Measurements from ENCODE around the gene LAMTOR2.

Gene LAMTOR2

DNA sequence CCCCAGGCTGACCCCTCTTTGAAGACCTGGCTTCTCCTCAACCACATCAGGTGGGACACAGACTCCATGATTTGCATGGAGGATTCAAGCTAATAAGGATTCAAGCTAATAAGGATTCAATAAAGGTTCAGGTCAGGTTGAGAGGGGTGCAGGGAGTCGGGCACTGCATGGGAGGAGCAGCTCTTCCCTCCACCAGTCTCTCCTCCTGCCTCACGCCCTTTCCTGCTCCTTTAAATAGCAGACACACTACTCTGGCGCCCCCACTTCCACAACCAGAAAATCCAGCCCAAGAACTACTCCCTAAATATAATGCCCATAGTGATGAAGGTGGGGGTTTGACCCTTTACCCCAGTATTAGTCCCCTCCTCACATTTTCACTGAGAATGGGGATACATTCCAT is 20.6 kb downstream of the LAMTOR2 start:
- no peaks in the 10 kb centered on the region for H3F3A ChIP-seq (ENCODE audit: insufficient read depth, low read length)
- H3K9me2 ChIP-seq (replicated peaks; ENCODE audit: insufficient read depth, low read length): no peaks in the 10 kb centered on the region
- no peaks in the 10 kb centered on the region for H3K36me3 ChIP-seq (replicated peaks; ENCODE audit: insufficient read depth, low read length)
- H3K79me2 ChIP-seq (ENCODE audit: low read length): no peaks in the 10 kb centered on the region
- no peaks in the 10 kb centered on the region for H3K4me1 ChIP-seq (ENCODE audit: low read length)
- no peaks in the 10 kb centered on the region for H3K9me3 ChIP-seq (replicated peaks; ENCODE audit: insufficient read depth, low read length)
- DNase-seq: no peak
- no peak overlapping the region for H3K27ac ChIP-seq (ENCODE audit: low read length)
- H3K4me3 ChIP-seq (ENCODE audit: low read length): no peak overlapping the region
- no peak overlapping the region for H3K4me2 ChIP-seq (ENCODE audit: low read depth, low read length)
- no peaks in the 10 kb centered on the region for H4K20me1 ChIP-seq (ENCODE audit: insufficient read depth, low read length)
- no peak overlapping the region for H3K9ac ChIP-seq (ENCODE audit: low read length)
- no peak overlapping the region for H2AFZ ChIP-seq (ENCODE audit: low read length)
- no peak for TF ChIP-seq EZH2phosphoT487 (IDR thresholded peaks at IDR 0.05; ENCODE audit: low read length)
- no peak for TF ChIP-seq EZH2 (optimal IDR thresholded peaks at IDR 0.05; ENCODE audit: low read depth, low read length)
- TF ChIP-seq, protein P1, sequence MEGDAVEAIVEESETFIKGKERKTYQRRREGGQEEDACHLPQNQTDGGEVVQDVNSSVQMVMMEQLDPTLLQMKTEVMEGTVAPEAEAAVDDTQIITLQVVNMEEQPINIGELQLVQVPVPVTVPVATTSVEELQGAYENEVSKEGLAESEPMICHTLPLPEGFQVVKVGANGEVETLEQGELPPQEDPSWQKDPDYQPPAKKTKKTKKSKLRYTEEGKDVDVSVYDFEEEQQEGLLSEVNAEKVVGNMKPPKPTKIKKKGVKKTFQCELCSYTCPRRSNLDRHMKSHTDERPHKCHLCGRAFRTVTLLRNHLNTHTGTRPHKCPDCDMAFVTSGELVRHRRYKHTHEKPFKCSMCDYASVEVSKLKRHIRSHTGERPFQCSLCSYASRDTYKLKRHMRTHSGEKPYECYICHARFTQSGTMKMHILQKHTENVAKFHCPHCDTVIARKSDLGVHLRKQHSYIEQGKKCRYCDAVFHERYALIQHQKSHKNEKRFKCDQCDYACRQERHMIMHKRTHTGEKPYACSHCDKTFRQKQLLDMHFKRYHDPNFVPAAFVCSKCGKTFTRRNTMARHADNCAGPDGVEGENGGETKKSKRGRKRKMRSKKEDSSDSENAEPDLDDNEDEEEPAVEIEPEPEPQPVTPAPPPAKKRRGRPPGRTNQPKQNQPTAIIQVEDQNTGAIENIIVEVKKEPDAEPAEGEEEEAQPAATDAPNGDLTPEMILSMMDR (IDR thresholded peaks at IDR 0.05; ENCODE audit: low read length): no peak
- peaks cover 28% of the 10 kb centered on the region; the same call in 1 of the 2 replicates for H3K27me3 ChIP-seq (replicated peaks; ENCODE audit: insufficient read depth, low read length)

DNA sequence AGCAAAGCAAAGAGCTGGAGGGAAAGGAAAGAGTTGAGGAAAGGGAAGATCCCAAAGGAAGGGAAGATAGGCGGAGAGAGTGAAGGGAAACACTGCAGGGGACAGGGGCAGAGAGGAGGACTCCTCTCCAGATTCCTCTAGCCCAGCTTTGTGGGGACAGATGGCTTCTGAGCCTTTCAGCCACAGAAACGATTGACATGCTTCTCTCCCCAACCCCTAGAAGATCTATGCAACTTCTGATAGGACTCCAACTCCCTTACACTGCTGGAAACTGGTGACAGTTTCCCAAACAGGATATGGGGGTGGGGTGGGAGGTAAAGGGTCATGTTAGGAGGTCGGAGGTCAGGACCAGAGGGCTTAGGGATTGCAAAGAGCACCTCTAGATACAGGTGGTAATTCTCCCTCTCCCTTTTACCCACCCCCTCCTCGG is 21.2 kb downstream of the LAMTOR2 start:
- no peak overlapping the region for H3K27ac ChIP-seq (ENCODE audit: low read length)
- H3K4me1 ChIP-seq (ENCODE audit: low read length): no peaks in the 10 kb centered on the region
- H3K9me3 ChIP-seq (replicated peaks; ENCODE audit: insufficient read depth, low read length): no peaks in the 10 kb centered on the region
- H3K9me2 ChIP-seq (replicated peaks; ENCODE audit: insufficient read depth, low read length): no peaks in the 10 kb centered on the region
- TF ChIP-seq, protein P1 (IDR thresholded peaks at IDR 0.05; ENCODE audit: low read length): no peak
- TF ChIP-seq EZH2phosphoT487 (IDR thresholded peaks at IDR 0.05; ENCODE audit: low read length) (no peak), EZH2 (optimal IDR thresholded peaks at IDR 0.05; ENCODE audit: low read depth, low read length) (no peak)
- no peak overlapping the region for H2AFZ ChIP-seq (ENCODE audit: low read length)
- no peak overlapping the region for H3K4me3 ChIP-seq (ENCODE audit: low read length)
- DNase-seq: no peak
- H3K4me2 ChIP-seq (ENCODE audit: low read depth, low read length): no peak overlapping the region
- no peak overlapping the region for H3K9ac ChIP-seq (ENCODE audit: low read length)
- no peaks in the 10 kb centered on the region for H3K36me3 ChIP-seq (replicated peaks; ENCODE audit: insufficient read depth, low read length)
- no peaks in the 10 kb centered on the region for H3K79me2 ChIP-seq (ENCODE audit: low read length)
- peaks cover 35% of the 10 kb centered on the region for H3K27me3 ChIP-seq (replicated peaks; ENCODE audit: insufficient read depth, low read length)
- H4K20me1 ChIP-seq (ENCODE audit: insufficient read depth, low read length): no peaks in the 10 kb centered on the region
- H3F3A ChIP-seq (ENCODE audit: insufficient read depth, low read length): no peaks in the 10 kb centered on the region

DNA sequence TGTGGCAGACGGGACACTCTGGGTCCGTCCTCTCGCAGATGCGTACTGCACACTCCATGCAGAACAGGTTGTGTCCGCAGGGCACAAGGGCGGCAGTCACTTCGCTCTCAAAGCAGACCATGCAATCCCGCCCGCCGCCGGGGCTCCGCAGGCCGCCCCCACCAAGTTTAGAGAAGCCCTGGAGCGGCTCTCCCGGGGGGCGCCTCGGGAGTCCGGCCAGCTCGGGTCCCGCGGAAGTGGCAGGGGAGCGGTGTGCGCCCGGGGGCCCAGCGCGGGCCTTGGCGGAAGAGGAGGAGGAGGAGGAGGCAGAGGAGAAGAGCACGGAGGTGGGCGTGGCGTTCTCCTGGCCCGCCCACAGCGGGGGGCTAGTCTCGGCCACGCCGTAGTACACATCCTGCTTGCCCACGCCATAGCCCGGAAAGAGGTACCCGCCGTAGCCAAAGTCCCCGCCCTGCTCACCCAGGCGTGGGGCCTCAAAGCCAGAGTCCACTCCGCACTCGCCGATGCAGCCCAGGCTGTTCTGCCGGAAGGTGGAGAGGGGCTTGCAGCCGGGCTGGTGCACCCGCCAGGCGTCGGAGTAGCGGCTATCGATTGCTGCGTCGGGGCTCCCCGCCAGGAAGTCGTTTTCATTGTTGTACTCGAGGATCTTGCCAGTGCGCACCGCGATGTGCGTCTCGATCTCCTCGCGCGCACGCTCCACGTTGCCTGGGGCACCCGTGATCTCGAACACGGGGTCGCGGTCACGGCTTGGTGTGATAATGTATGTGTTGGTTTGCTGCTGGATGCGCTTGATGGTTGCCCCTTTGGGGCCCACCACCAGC is 22.2 kb downstream of the LAMTOR2 start:
- no peak overlapping the region for H3K9ac ChIP-seq (ENCODE audit: low read length)
- H3K27me3 ChIP-seq (replicated peaks; ENCODE audit: insufficient read depth, low read length): peaks cover 43% of the 10 kb centered on the region
- DNase-seq: no peak
- TF ChIP-seq, protein P1 (IDR thresholded peaks at IDR 0.05; ENCODE audit: low read length): no peak
- TF ChIP-seq EZH2 (optimal IDR thresholded peaks at IDR 0.05; ENCODE audit: low read depth, low read length) (no peak), EZH2phosphoT487 (IDR thresholded peaks at IDR 0.05; ENCODE audit: low read length) (no peak)
- no peaks in the 10 kb centered on the region for H3K4me1 ChIP-seq (ENCODE audit: low read length)
- H3K9me3 ChIP-seq (replicated peaks; ENCODE audit: insufficient read depth, low read length): no peaks in the 10 kb centered on the region
- no peaks in the 10 kb centered on the region for H4K20me1 ChIP-seq (ENCODE audit: insufficient read depth, low read length)
- H2AFZ ChIP-seq (ENCODE audit: low read length): no peak overlapping the region
- H3K4me3 ChIP-seq (ENCODE audit: low read length): no peak overlapping the region
- H3K36me3 ChIP-seq (replicated peaks; ENCODE audit: insufficient read depth, low read length): no peaks in the 10 kb centered on the region
- no peak overlapping the region for H3K27ac ChIP-seq (ENCODE audit: low read length)
- H3K9me2 ChIP-seq (replicated peaks; ENCODE audit: insufficient read depth, low read length): no peaks in the 10 kb centered on the region
- H3F3A ChIP-seq (ENCODE audit: insufficient read depth, low read length): no peaks in the 10 kb centered on the region
- H3K79me2 ChIP-seq (ENCODE audit: low read length): no peaks in the 10 kb centered on the region
- no peak overlapping the region for H3K4me2 ChIP-seq (ENCODE audit: low read depth, low read length)
